NB4 (cell line): Measurements from ENCODE around the gene ASIC2.

Experiments used
- DNase-seq: peaks from one replicate; pipeline ENCODE4 v3.0.0; 2010; ENCODE audit warnings: low read depth
- H3K4me3 ChIP-seq: one replicate; pipeline ENCODE4 v1.5.1; 2011; ENCODE audit warnings: mild to moderate bottlenecking, low read depth, low read length, moderate library complexity
- CTCF ChIP-seq: IDR thresholded peaks from one replicate; pipeline ENCODE4 v1.5.1; 2012; ENCODE audit warnings: low read depth, low read length
- MAX ChIP-seq: IDR thresholded peaks from 2 replicates; pipeline ENCODE4 v1.6.1; 2011; ENCODE audit warnings: low read depth, low read length
- MYC ChIP-seq: IDR thresholded peaks from 2 replicates; pipeline ENCODE4 v1.6.1; 2011; ENCODE audit warnings: low read depth, low read length
- POLR2A ChIP-seq: IDR thresholded peaks from 2 replicates; pipeline ENCODE4 v1.6.1; 2011; ENCODE audit warnings: mild to moderate bottlenecking; ENCODE audit not compliant: insufficient read length; ENCODE audit errors: extremely low read depth

ASIC2 gene

GRCh38 chr17:33218698-33219601 lies 74.1 kb downstream of the ASIC2 start:
- TF ChIP-seq POLR2A: no peak
- TF ChIP-seq MAX: no peak
- no peak for TF ChIP-seq CTCF
- TF ChIP-seq MYC: no peak
- H3K4me3 ChIP-seq: no peak overlapping the region
- no peak for DNase-seq

GRCh38 chr17:33217891-33218290 lies 75.2 kb downstream of the ASIC2 start:
- no peak for TF ChIP-seq MYC
- TF ChIP-seq MAX: no peak
- TF ChIP-seq POLR2A: no peak
- TF ChIP-seq CTCF: no peak

GRCh38 chr17:33214996-33215395 lies 78.1 kb downstream of the ASIC2 start:
- no peak for DNase-seq
- no peak overlapping the region for H3K4me3 ChIP-seq
- TF ChIP-seq CTCF: no peak
- TF ChIP-seq MYC: no peak
- no peak for TF ChIP-seq POLR2A
- TF ChIP-seq MAX: no peak

More at GRCh38 chr17:33217891-33218290, 75.2 kb downstream of the ASIC2 start:
- H3K4me3 ChIP-seq: no peak overlapping the region
- DNase-seq: no peak

- H3K4me3 ChIP-seq: no peak overlapping the region
- TF ChIP-seq MYC (no peak), MAX (no peak), POLR2A (no peak), CTCF (no peak)
- DNase-seq: no peak
Measured at GRCh38 chr17:33210285-33210684, 82.8 kb downstream of the ASIC2 start.

- TF ChIP-seq POLR2A (no peak), MAX (no peak), CTCF (no peak), MYC (no peak)
- no peak for DNase-seq
- no peak overlapping the region for H3K4me3 ChIP-seq
Measured at GRCh38 chr17:33209671-33210070, 83.4 kb downstream of the ASIC2 start.
